Activated gamma-delta T cell treated with Interleukin-2 at 50 U/mL for 16 hours (primary cell): ENCODE results near the gene HAUS3.

Source experiments
- DNase-seq: peaks from one replicate; pipeline ENCODE4 v3.0.0-alpha.2; 2020

Gene HAUS3

DNA sequence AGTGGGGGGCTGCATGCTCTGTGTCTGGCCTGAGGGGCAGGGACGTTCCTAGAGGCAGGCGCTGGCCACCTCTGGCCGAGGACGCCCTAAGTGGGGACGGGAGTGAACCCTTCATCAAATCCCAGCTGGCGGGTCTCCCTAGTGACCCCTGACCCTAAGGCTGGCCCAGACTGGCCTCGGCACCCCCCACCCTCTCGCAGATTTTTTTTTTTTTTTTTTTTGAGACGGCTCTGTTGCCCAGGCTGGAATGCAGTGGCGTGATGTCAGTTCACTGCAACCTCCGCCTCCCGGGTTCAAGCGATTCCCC is 21.0 kb upstream of the HAUS3 start:
- DNase-seq, result no peak

GRCh38 chr4:2262145-2262943 is 20.4 kb upstream of the HAUS3 start:
- DNase-seq, result peak; percentile 97

DNA sequence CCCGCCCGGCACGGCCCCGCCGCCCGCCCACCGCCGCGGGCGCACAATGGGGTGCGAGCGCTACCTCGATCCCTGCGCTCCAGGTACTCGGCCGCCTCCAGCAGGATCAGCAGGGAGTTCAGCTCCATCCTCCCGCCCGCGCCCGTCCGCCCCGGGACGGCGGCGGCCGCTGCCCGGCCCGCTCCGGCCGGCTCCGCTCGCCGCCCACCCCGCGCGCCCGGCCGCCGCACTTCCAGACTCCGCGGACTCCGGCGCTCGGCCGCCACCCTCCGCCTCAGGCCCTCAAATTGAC is 19.9 kb upstream of the HAUS3 start, which contains the start of gene MXD4:
MXD4 (minus strand) TSS at position 257 of the 292 bp plus-strand sequence; CDS start at position 128, 129 bp downstream.
- no peak for DNase-seq

DNA sequence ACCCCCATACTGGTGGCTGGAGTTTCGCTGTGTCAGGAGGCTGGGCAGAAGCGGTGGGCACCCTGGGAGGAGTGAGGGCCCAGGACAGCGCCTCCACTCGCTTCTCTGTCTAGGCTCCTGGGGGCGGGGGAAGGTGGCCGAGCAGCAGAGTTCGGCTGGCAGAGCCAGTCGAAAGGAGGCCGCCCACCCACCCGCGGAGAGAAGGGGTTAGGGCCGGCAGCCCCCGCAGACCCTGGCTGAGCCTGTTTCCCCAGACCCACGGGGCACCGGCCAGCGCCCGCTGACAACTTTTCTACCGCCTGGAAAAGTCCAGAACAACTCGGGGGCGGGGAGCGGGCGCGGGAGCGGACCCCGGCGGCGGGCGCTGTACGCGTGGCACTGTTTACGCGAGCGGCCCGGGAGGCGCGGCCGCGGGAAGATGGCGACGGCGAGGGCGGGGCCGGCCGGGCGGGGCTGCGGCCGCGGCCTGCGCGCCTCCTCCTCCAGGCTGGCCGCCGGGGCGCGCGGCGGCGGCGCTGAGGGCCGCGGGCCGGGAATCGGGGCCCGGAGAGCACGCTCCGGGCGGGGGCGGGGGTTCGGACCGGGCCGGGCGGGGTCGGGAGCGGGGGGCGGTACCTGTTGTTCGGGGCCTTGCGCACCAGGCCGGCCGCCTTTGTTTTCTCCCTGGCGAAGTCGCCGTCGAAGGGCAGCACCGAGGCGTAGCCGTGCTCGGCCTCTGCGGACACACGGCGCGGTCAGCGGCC is 19.4 kb upstream of the HAUS3 start:
- DNase-seq, result peak; percentile 45

GRCh38 chr4:2260344-2261109 is 18.6 kb upstream of the HAUS3 start:
- peak; percentile 2 for DNase-seq

DNA sequence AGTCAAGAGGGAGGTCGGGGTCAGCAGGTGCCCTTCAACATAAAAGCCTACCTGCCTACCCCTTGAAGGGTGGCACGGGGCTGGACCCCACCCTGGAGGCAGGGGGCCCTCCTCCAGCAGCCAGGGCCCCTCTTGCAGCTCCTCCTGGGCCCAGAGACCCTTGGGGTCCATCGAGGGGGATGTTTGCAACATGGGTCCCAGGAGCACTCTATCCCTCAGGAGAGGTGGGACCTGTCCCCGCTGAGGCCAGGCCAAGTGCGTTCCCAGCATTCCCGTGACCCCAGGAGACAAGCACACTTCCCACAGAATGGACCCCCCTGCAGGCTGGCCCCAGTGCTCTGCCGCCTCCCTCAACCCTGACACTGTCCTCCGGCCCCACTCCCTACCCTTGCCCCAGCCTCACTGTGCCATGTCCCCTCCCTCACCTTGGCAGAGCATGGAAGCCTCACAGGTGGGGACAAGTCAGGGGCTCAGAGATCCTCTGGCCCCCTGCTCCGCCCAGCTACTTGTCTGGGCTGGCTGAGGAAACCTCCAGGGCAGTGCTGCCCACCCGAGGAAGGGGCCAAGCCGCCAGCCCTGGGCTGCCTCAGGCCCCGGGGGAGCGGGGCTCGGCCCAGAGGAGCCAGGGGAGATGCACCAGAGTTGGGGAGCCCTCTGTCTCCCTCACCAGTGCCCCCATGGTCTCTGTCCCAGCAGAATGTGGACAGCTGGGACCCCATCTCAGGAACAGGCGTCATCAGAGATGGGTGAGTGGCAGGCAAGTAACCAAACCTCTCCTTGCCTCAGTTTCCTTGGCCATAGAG is 17.8 kb upstream of the HAUS3 start:
- peak; percentile 3 for DNase-seq

DNA sequence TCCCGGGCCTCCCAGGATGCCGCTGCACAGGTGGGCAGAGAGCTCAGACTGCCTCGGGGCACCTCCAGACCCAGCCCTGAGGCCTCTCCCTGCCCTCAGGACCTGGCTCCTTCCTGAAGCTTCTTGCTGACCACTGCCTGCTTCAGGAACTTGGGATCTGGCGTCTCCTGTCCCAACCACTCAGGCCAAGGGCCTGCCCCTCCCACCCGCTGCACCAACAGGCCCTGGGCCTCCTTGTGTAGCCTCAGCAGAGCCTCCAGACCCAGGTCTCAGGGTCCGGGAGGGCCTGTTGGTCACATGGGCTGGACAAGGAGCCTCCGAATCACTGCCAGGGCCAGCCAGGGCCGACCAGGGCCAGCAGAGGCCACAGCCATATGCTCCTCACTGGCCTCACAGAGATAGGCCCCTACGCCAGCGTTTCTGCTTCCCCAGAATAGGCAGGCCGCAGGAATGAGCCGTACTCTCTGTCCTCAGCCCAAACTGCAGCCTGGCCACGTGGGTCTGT is 17.2 kb upstream of the HAUS3 start:
- DNase-seq, result peak; percentile 3

GRCh38 chr4:2258091-2259035 is 16.4 kb upstream of the HAUS3 start:
- no peak for DNase-seq

GRCh38 chr4:2257361-2258081 is 15.6 kb upstream of the HAUS3 start:
- no peak for DNase-seq

DNA sequence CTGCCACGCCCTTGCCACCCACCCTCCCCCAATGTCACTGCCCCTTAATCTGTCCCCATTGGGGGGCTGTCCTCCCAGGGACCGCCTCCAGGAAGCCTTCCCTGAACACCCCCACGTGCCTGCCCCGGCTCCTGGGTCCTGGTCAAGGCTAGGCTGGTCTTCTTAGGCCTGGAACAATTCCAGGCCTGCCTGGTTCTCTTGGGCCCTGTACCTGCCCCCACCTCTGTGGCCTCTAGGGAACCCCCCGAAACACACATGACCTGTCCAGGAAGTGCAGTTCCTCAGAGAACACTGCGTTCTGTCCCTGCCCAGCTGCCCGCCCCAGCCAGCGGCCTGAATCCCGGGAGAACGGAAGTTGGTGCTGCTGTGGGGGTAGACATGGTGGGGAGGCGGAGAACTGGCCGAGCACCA is 14.9 kb upstream of the HAUS3 start:
- no peak for DNase-seq

DNA sequence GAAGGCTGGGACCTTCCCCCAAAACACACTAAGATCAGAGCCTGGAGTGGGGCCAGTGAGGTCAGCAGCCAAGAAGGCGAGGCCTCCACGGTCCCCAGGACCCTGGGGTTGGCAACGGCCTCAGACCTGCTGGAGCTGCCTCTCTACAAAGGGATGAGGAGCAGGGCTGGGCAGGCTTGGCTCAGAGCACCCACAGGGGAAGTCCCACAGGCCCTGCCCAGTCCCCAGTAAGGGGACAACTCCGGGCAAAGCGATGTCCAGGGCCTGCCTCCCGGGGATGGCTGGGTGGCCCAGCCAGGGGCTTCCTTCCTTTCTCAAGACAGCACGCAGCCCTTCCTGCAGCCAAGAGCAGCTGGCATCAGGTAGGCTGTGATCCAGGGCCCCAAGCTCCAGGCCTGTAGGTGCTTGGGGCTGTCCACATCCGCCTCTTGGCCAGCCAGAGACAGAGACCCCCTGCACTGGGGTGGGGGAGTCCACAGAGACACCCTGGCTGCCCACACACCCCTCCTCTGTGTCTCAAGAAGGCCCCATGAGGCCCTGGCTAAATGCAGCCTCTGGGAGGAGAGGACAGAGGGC is 14.3 kb upstream of the HAUS3 start:
- no peak for DNase-seq

GRCh38 chr4:2255501-2256155 is 13.7 kb upstream of the HAUS3 start:
- no peak for DNase-seq

- no peak for DNase-seq
Observed at GRCh38 chr4:2254665-2255500, 13.0 kb upstream of the HAUS3 start.

DNA sequence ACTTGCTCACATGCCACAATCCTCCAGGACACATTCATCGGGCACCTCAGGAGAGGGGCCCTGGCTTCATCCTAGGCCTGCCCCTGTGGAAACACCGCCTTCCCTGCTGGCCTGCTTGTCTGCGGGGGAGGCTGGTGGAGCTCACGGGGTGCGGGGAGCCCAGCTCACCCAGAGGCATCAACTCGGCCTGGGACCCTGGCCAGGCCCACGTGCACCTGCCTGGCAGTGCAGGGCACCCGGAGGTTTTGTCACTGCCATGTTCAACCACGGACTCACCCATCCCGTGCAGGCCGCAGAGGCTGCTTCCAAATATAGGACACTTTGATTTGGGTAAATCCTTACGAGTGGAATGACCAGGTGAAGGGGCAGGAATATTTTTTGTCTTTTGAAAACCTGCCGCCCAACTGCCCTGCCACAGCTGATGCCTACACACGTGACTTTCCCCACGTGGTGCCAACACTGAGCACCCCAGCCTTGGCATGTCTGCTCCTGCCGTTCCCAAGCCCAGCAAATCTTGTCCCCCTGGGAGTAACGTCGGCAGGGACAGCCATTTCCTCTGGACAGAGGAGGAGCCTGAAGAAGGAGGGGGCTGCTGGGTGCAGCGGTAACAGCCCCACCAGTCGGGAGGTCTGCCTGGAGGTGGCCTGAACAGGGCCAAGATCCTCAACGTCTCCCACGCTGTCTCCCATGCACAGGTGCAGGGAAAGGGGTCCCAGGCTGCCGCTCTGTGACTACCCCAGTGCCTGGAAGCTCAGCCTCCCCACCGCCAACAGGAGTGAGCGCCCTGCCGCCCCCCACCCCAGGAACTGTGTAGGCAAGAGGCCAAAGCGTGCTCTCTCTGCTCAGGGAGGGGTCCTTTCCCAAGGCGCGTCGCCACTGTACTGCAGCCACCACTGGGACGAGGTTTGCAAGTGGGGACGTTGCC is 11.5 kb upstream of the HAUS3 start:
- DNase-seq, result no peak

GRCh38 chr4:2252530-2253091 is 10.7 kb upstream of the HAUS3 start:
- no peak for DNase-seq

GRCh38 chr4:2251795-2252529 is 10.0 kb upstream of the HAUS3 start:
- DNase-seq, result peak; percentile 4
